HG03342 (cell line): Measurements from ENCODE around the gene SLC6A11.

ENCODE experiments used
- ATAC-seq: cut with Tn5 transposase; IDR thresholded peaks from one replicate; pipeline ENCODE4 v1.9.1; 2021; ENCODE audit warnings: mild to moderate bottlenecking, moderate library complexity; ENCODE audit not compliant: unreplicated experiment

Gene SLC6A11

GRCh38 chr3:10928407-10928960 lies 112.5 kb downstream of the SLC6A11 start:
- ATAC-seq, result no peak

- ATAC-seq, result no peak
These were observed 113.0 kb downstream of the SLC6A11 start for GRCh38 chr3:10928961-10929471.

DNA sequence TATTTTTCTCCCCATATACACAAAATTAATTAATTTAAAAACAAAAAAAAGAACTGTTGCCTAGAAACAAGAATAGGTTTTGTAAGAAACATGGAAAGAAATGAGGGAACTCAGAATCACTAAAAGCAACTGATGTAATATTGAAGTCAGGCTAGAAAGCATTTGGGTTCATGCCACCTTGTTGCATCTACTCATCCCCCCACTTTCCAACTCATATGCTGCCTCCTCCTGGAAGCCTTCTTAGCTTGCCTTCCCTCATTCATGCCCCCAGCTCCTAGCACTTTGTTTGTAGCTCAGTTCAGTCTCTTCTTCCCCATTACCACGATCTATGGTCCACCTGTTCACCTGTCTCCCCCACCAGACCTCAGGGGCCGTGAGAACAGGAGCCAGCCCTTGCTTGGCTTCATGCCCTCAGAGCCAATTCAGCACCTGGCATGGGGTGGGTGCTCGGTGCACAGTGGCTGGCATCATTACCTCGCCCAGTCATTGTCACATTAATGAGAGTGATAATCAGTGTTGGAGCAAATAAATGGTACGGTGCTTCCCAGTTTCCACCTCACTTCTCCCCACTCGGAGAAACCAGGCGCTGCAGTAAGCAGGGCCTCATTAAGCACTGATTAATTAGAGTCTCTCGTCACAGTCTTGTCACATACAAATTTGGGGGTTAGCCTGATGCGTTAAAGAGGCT lies 114.1 kb downstream of the SLC6A11 start:
- no peak for ATAC-seq

- ATAC-seq, result no peak
These were observed 114.6 kb downstream of the SLC6A11 start for GRCh38 chr3:10930666-10931040.

- ATAC-seq, result no peak
These were observed 116.6 kb downstream of the SLC6A11 start for GRCh38 chr3:10932596-10932995.

GRCh38 chr3:10933021-10933420 lies 117.0 kb downstream of the SLC6A11 start:
- no peak for ATAC-seq

DNA sequence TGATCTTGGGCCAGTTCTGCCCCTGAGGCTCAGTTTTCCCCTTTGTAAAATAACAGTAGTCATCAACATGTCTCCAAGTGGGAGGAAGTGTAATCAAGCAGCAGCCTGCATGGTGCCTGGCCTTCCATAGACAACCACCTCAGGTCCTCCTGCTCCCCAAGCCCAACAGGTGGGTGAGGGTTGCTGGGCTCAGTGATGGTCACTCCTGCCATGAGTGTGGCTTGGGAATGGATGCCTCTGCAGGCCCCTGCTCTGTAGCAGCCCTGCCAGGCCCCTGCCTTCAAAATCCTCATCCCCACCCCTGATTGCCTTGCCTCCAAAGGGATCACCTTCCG lies 117.4 kb downstream of the SLC6A11 start:
- no peak for ATAC-seq

- ATAC-seq, result no peak
These were observed 117.9 kb downstream of the SLC6A11 start for GRCh38 chr3:10933805-10934481.

DNA sequence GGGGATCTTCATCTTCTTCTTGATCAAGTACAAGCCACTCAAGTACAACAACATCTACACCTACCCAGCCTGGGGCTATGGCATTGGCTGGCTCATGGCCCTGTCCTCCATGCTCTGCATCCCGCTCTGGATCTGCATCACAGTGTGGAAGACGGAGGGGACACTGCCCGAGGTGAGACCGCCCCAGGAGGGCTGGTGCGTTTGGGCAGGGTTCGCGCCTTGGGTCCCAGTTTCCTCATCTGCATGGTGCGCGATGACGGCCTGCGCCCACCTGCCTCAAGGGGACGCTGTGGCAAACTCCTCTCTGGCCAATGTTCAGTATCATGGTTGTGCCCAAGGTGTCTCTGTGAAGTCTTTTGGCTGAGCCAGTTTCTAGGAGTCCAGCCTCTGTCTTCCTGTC lies 119.0 kb downstream of the SLC6A11 start:
- no peak for ATAC-seq

DNA sequence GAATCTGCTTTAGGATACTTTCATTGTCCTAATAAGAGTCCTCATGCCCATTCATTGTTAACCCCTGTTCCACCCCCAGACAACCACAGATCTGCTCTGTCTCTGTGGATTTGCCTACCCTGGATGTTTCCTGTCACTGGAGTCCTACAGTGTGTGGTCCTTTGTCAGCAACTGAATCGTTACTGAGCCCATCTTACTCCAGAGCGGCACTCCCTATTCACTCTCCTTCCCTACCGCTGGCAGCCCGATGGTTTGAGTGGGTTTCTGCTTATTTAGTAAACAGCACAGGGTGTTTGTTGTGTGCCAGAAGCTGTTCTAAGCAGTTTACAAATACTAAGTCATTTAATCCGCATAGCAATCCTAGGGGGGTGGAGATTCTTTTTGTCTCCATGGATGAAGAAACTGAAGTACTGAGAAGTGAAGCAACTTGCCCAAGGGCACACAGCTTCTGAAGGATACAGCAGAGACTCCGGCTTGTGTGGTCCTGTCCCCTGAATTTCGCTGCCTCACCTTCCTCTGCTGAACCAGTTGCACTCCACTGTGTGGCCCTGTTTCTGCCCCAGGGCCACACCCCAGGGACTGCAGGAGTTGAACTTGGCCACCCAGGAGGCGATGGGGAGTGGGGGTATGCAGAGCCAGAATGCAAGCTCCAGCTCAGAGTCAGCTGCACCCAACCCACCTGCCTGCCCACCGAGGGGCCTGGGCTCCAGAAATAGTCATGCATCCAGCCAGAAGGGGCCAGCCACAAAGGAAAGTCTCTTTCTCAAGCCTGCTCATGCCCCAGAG lies 120.0 kb downstream of the SLC6A11 start:
- no peak for ATAC-seq

DNA sequence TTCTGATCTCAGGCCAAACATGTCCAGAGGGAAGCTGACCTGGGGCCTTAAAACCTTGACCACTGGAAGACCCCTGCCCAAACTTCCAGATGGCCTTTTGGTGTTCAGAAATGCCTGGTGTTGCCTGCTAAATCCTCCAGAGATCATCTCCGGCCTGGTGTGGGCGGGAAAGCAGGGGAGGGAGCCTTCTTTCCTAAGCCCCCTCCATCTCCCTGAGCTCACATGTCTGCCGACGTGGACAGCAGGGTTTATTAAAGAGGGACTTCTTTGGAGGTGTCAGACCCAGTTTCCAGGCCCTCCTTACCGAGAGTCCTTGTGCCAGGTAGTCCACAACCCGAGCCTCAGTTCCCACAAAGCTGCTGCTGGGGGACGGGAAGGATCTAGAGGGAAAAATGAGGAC lies 120.7 kb downstream of the SLC6A11 start:
- no peak for ATAC-seq

DNA sequence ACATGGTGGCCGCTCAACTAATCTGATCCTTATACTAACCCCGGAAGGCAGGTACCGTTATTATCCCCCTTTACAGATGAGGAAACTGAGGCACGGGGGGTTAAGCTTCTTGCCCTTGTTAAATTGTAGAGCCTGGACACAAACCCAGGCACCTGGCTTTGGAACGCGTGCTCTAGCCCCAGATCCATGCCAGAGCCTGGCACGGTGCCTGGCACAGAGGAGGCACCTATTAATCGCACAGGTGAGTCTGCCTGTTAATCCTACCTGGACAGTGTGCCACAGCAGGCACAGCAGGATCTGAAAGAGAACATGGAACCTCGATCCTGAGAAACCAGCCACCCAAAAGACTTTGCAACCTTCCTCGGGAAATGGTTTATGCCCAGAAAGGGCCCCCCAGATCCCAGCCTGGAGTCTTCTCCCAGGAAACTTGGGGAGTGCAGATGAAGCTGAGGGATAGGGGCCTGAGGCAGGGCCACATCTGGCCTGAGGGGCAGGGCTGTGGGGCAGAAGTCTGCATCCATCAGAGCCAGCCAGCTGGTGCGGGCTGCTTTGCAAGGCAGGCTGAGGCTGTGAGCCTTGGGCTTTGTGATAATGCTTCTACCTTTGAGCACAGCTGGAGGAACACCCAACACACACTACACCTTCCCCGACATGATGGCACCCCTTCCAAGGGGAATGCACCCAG lies 121.3 kb downstream of the SLC6A11 start:
- ATAC-seq, result no peak

GRCh38 chr3:10939556-10939955 lies 123.5 kb downstream of the SLC6A11 start:
- ATAC-seq, result no peak

- ATAC-seq, result no peak
These were observed 124.1 kb downstream of the SLC6A11 start for GRCh38 chr3:10940106-10940505.

DNA sequence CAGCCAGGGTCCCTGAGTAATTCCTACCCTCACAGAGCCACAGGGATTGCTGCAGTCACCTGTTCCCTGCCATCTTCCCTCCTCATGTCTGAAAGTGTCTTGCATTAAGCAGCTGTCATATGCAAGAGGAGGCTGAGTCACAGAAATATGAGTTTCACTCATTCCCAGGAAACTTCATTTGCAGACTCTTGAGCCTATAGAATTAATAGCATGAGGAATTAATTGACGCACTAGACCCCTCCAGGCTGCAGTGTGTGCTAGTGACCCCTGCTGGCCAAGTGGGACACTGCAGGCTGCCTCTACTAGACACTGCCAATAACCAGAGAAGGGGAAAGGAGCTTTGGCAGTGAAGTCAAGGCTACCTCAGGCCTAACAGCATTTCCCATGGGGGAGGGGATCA lies 125.9 kb downstream of the SLC6A11 start:
- no peak for ATAC-seq

- ATAC-seq, result no peak
These were observed 126.7 kb downstream of the SLC6A11 start for GRCh38 chr3:10942690-10943205.

DNA sequence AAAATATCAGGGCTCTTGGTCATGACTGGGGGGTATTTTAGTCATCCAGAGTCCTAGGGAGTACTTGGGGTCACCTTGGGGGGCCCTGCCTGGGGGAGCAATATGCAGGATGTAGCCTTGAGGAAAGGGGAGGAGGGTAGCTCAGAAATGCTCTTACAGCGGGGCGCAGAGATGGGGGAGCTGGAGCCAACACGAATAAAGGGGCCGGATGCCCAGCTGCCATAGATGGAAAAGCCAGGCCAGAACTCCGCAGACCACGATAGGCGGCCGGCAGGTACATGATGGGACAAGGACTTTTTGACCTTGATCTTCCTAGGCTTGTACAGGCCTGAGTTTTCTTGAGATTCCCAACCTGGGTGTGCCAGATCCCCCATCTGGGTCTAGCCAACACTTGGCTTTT lies 128.8 kb downstream of the SLC6A11 start:
- no peak for ATAC-seq

- peak; percentile 55 for ATAC-seq
These were observed 129.8 kb downstream of the SLC6A11 start for GRCh38 chr3:10945683-10946287.

DNA sequence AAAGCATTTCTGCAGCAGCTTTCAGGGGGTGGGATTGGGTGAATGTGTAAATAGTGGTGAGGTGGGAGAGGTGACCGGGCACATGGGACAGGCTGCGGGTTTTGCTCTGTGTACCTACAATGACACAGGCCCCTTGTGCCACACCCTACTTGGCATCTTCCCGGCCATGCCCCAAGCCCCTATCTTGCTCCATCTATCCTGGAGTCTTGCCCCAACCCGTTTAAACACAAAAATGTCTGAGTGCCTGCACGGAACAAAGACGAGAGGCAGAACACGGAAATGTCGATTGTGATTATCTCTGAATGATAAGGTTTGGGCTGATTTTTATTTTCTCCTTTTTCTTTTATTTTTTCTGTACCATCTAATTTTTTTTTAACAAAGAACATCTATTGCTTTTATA lies 130.5 kb downstream of the SLC6A11 start:
- ATAC-seq, result no peak

GRCh38 chr3:10948326-10948725 lies 132.3 kb downstream of the SLC6A11 start:
- ATAC-seq, result no peak
